VCaP (cell line): Measurements from ENCODE around the gene ZNF576.
A peak's percentile ranks its signal among the peaks of the same experiment; 100 is the strongest.

Experiments used
- H3K27ac ChIP-seq: fragments of 450-650 bp; 2 replicates; pipeline ENCODE4 v1.5.1; 2017
- CTCF ChIP-seq: fragments of 450-650 bp; conservative IDR thresholded peaks from 2 replicates; pipeline ENCODE4 v1.5.1; 2017; ENCODE audit warnings: mild to moderate bottlenecking, moderate library complexity

The ZNF576 gene

DNA sequence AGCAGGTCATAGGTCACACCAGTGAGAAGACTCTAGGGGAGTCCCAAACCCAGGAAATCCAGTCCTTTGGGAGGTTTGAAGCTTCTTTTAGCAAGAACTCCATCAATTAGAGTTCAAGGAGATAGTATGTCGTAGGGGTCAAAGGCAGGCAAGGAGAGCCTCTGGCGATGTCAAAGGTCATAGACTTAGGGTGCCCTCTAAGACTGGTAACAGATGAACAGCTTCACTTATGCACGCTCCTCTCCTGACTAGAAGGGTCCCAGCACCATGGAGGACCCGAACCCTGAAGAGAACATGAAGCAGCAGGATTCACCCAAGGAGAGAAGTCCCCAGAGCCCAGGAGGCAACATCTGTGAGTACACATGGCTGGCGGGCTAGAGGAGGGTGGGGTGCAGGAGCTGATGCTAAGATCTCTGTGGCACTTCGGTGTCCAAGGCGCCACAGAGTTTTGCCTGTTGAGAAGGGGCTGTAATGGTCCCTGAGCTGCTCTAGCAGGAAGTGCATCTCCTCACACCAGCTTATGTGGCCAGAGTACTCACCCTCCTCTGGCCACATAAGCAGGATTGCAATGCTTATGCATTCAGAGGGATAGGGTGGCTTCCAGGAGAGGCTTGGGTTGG, 557 bp downstream of the ZNF576 start:
- no peak for TF ChIP-seq CTCF
- peak overlapping the region; percentile 97 for H3K27ac ChIP-seq

- TF ChIP-seq CTCF: no peak
- peak overlapping the region; percentile 97 for H3K27ac ChIP-seq
Observed at GRCh38 chr19:43597876-43598275, 1.5 kb downstream of the ZNF576 start.

- H3K27ac ChIP-seq: no peak overlapping the region; the same call in 1 of the 2 replicates
- TF ChIP-seq CTCF: no peak
Observed at GRCh38 chr19:43598445-43599240, 2.2 kb downstream of the ZNF576 start.

- TF ChIP-seq CTCF: no peak; the same call in 1 of the 2 replicates
- H3K27ac ChIP-seq: peak overlapping the region; percentile 56
Observed at GRCh38 chr19:43599635-43600295, 3.4 kb downstream of the ZNF576 start.

- H3K27ac ChIP-seq: peak overlapping the region; percentile 56
Observed at GRCh38 chr19:43600326-43600725, 3.9 kb downstream of the ZNF576 start.

- no peak overlapping the region for H3K27ac ChIP-seq
- TF ChIP-seq CTCF: no peak
Observed at GRCh38 chr19:43605875-43606568, 9.6 kb downstream of the ZNF576 start.

GRCh38 chr19:43606569-43607229, 10.3 kb downstream of the ZNF576 start:
- no peak overlapping the region for H3K27ac ChIP-seq
- TF ChIP-seq CTCF: no peak
